OCI-LY3 (cell line): ENCODE measurements around the gene SIK3.

Experiments used
- CTCF ChIP-seq: fragments of 200-600, 300-600 bp; sonication (generic); IDR thresholded peaks from 2 replicates; pipeline ENCODE4 v1.5.1; 2014; ENCODE audit warnings: antibody characterized with exemption, low read length, low read depth
- EZH2phosphoT487 ChIP-seq: fragments of 200-600 bp; shearing (Covaris generic); IDR thresholded peaks from 2 replicates; pipeline ENCODE4 v1.6.1; 2018; ENCODE audit warnings: antibody characterized with exemption, mixed run types, low read depth

DNA sequence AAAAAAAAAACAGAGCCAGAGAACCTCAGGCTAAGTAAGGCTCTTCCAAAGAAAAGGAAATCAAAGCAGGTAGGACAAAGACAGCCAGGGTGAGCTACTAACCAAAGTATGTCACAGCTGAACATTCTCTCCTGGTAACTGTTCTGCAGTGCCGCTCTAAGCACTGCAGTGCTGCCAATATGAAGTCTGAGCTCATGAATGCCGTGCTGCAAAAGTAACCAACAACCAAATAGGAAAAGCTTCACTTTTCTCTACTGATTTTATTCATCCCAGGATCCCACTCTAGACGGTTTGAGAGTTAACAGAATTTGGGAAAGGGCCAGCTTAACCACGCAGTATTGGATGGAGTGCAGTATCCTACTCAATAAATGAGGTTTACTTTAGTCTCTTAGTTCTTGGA, 3.5 kb downstream of the SIK3 start:
- TF ChIP-seq CTCF (no peak), EZH2phosphoT487 (no peak)
